Measurements from ENCODE around the gene RBM20.

The RBM20 gene

DNA sequence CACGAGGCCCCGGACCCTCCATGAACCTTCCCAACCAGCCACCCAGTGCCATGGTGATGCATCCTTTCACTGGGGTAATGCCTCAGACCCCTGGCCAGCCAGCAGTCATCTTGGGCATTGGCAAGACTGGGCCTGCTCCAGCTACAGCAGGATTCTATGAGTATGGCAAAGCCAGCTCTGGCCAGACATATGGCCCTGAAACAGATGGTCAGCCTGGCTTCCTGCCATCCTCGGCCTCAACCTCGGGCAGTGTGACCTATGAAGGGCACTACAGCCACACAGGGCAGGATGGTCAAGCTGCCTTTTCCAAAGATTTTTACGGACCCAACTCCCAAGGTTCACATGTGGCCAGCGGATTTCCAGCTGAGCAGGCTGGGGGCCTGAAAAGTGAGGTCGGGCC, 137.0 kb downstream of the RBM20 start:
- in situ Hi-C loops (cut with MboI; ENCODE audit: low sequenced_read_pairs), result no loop called here

DNA sequence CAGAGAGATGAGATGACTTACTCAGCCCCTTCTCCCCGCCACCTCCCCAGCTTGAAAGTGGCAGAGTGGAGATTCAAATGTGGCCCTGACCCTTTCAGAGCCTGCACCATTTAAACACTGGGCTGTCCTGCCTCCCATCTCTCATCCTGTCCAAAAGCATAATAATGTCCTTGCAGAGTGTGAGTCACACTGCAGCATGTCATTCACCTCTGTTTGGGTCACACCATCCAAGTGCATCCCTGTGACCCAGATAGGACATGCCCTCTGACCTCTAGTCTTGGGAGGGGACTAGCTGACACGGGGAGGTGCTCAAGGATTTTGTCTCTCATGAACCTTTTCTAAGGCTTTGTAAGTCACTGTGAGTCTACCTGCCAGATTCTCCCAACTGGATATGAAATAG, 138.5 kb downstream of the RBM20 start:
- in situ Hi-C loops (cut with MboI; ENCODE audit: low sequenced_read_pairs), result no loop called here

DNA sequence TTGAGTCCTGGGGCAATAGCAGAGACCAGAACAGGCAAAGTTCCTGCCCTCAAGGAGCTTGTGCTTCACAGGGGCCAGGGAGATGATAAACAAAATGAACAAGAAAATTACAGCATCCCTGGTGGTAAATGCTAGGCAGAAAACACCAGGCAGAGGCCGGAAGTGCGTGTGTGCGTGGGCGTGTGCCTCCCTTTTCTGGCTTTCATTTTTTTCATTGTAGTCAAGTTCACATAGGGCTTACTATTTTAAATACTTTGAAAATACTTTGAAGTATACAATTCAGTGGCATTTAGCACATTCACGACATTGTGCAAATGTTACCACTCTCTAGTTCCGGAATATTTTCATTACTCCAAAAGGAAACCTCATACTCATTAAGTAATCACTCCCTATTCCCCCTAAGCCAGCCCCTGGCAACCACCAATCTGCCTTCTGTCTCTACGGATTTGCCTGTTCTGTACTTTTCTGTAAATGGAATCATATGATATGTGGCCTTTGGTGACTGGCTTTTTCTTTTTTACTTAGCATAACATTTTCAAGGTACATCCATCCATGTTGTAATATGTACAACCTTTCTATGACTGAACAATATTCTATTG, 139.5 kb downstream of the RBM20 start:
- in situ Hi-C loops (cut with MboI; ENCODE audit: low sequenced_read_pairs), result no loop called here

DNA sequence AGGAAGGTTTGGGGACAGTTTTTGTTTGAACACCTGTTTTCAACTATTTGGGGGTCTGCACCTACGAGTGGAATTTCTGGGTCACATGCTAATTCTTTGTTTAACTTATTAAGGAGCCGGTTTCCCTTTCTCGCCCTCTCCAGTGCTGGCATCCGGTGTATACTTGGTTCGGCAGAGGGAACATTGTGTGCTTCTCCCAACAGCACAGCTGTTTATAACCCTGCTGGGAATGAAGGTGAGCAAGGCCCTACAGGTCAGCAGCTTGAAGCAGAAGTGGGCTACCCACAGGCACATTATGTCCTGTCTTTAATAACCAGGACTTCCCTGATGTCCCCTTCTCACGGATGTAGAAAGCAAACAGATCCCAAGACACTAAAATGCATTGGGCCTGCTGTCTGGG, 140.1 kb downstream of the RBM20 start:
- in situ Hi-C loops (cut with MboI; ENCODE audit: low sequenced_read_pairs), result no loop called here

DNA sequence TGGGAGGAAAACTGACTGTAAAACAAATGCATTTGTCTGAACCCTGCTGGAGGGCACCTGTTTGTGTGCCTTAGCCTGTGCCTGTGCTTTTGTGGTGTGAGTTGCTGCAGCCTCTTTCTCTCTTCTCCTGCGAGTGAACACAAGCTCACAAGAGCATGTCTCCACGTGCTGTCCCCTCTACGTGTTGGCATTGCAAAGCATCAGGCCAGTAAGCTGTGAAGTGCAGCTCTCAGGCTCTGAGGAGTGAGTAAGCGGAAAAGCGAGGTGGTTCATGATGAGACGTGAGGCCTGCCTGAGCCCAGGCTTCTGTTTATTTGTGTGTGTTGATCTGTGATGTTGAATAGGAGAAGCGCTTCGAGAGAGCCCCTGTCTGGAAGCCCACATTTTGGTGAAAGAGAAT, 142.0 kb downstream of the RBM20 start:
- in situ Hi-C loops (cut with MboI; ENCODE audit: low sequenced_read_pairs), result no loop called here

DNA sequence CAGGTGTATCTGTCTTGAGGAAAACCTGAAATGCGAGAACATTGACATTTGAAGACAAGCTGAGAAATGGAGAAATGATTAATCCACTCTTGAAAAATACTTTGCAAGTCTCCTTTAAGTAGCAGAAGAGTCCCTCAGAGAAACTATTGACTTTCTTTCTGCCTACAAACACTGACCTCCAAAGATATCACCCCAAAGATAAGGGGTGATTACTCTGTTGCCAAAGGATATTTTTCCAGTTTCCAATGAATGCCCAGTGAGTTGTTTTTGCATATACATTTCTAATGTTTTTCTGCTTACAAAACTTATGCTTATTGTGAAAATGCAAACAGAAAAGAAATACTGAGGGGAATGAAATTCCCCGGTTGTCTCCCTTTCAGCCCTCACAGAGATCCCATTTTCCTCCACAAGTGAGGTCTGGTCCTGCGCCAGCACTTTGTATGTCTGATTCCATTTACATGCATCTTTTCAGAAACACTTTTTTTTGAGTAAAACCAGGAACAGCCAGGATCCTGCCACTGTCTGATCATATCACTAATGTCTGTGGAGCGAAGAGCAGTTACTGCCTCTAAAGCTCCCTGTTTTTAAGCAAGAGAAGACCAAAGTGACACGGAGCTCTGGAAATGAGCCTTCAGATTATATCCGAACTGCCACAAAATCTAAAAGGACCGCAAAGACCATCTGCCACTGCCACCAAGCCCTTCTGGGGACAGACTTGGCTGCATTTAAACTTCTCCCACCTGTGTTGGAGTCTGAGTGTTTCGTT, 144.7 kb downstream of the RBM20 start:
- in situ Hi-C loops (cut with MboI; ENCODE audit: low sequenced_read_pairs), result no loop called here

DNA sequence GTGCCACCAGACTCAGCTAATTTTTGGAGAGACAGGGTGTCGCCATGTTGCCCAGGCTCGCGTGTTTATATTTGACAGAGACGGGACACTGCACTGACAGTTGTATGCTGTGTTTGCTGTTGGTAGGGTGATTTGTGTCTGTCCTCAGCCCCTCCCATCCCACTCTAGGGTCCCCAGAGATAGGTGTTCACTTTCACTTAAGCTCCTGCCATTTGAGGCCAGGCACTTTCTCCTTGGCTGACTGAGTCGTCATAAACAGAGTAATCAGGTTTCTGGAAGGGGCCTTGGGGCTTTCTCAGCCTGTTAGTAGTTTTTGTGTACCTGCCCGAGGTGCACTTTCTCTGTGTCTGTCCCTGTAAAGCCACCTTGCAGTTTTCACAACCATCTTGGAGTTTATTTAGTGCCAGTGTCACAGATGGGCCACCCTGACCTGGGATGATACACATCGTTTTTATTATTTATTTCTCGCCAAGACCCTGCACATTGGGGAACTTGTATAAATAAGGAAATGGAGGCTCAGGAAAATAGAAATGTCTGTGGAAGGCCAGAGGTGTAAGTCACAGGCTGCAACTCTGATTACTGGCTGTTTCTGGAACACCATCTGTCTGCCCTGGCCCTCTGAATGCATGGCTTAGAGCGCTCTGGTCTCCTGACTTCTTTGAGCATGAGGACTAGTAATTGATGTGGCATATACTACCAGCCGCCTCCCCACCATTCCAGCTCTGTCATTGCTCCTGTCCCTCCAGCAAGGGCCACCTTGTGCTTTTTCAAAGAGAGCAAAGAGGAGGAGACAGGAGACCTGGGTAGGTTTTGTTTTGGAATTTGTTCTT, 145.7 kb downstream of the RBM20 start:
- in situ Hi-C loops (cut with MboI; ENCODE audit: low sequenced_read_pairs), result no loop called here

DNA sequence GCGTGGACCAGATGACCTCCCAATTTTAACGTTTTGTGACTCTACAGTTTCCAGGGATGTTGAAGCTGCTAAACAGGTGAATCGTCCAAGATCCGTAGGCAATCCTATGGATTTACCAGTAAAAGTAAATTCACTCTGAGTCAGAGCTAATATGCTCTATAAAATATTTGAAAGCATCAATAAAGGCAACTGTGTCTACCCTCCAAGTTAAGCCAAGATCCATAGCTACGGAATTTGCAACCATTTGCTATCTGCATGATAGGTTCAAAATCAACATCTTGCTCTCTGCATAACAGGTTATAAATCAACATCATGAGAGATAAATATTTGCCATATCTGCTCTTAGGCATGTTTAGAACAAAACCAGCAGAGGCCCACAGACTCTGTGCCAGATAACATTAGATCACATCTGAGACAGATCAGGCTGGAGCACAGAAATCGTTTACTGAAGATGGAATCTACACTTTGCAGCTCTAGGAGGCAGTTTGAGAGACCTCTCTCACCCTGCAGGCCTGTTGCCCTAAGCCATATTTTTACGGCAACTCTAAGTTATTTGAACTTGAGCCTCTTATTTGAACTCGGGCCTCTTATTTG, 146.9 kb downstream of the RBM20 start:
- in situ Hi-C loops (cut with MboI; ENCODE audit: low sequenced_read_pairs), result no loop called here

DNA sequence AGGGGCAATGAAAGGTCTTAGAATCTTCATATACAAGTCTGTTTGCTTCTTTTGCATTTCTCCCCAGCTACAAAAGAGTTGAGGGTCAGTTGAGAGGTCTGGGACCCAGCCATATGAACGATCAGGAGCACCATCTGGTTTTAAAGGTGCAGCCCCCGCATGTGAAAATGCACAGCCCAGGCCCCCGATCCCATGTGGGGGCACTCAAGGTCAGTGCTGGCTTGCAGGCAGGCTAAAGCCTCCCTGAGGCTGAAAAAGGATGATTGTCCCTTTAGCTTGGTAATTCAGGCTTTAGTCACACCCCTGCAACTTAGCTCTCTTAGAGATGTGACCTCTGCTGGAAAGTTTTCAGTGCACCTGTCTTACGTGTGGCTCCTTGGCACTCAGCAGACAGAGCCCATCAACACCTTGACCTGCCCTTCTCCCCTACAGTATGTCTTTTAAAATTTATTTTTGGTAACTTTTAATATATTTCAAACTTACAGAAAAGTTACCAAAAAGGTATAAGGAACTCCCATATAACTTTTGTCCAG, 147.5 kb downstream of the RBM20 start:
- in situ Hi-C loops (cut with MboI; ENCODE audit: low sequenced_read_pairs), result no loop called here

DNA sequence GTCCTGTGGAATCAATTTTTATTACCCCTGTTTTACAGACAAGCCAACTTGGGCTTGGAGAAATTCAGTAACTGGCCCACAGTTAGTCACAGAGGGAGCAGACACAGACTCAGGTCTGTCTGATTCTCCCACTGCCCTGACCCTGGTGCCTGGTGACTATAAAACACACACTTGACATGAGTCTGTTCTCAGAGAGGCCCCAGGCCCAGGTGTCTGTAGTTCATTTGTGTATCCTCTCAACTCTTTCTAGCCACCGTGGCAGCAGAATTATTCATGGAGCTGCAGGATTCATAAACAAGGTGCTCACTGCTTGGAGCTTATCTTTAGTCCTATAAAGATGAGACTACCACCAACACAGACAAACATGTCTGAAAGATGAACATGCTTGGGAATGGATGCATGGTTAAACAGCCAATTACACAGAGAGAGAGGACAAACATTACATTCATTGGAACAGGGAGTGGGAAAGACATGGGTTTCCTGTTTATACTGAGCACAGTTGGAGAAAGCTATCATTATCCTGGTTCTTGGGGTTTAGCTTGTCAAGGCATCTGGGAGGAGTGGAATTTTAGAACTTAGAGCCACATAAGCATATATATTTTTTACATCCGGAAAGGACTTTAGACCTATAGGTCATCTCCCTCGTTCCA, 148.5 kb downstream of the RBM20 start:
- in situ Hi-C loops (cut with MboI; ENCODE audit: low sequenced_read_pairs), result no loop called here

DNA sequence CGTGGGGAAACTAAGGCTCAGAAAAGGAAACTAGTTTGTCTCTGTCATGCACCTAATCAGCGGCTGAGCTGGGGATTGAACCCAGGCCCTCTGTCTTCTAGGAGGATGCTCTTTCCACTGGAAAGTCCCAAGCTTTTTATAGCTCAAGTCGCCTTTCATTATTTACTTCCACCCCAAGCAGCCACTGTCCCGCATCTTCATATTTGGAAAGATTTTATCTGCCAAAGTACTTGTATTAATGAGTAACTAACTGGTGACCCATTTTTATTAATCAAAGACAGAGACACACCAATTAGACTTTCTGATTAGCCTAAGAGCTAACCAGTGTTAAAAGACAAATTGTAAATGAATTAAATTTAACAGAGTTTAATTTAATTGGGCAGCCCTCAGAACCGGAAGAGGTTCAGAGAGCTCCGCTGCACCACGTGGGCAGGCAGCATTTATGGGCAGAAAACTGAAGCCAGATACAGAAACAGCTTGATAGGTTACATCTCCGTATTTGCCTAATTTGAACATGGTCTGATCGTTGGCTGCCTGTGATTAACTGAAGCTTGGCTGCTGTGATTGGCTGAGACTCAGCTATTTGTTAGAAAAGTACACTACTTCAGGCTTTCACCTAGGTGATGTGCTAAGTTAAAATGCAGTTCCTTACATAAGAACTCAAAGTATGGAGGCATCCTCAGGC, 149.1 kb downstream of the RBM20 start:
- in situ Hi-C loops (cut with MboI; ENCODE audit: low sequenced_read_pairs), result no loop called here

DNA sequence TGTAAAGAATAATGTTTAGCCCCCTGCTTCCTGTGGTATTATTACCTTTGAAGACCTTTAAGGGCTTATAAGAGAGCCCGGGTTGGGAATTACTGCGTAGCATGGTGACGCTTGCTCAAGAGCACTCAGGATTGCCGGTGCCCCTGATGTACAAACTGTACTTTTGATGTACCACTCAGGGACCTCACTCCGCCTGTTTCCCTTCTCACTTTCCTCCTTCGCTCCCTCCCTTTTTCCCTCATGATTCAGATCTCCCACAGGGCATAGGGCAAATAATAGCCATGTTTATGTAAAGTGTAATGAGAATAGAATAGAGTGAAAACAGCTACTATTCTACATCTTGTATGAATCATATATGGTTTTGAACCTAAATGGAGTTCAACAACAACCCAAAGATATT, 149.8 kb downstream of the RBM20 start:
- in situ Hi-C loops (cut with MboI; ENCODE audit: low sequenced_read_pairs), result no loop called here

DNA sequence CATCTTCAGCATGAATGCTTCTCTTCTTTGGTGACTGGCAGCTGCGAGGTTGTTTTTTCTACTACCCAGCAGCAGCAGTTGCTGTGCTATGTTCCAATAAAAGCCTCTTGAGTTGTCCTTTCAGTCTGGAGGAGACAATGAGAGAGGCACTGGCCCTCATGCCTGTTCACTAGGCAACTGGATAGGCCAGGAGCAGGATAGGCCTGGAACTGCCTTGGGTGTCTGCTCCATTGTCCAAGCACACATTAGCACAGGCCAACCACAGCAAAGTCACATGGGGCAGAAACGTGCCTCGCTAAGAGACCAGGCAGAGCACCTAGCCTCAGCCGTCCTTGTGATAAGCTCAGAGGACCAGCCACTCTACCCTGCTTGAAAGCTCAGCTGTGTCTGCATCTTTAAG, 150.7 kb downstream of the RBM20 start:
- in situ Hi-C loops (cut with MboI; ENCODE audit: low sequenced_read_pairs), result no loop called here

DNA sequence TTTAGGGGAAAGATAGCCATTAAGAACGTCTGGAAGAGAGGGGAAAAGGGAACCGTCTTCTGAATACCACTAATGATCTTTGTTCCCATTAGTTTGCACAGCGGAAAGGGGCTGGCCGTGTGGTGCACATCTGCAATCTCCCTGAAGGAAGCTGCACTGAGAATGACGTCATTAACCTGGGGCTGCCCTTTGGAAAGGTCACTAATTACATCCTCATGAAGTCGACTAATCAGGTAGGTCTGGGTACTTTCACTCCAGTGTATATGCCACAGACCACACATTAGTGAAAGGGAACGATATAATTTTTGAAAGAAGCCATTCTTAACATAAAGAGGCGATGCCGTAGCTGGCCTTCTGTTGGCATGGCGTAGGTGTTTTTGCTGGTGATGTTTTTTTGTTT, 153.3 kb downstream of the RBM20 start:
- in situ Hi-C loops (cut with MboI; ENCODE audit: low sequenced_read_pairs), result no loop called here

DNA sequence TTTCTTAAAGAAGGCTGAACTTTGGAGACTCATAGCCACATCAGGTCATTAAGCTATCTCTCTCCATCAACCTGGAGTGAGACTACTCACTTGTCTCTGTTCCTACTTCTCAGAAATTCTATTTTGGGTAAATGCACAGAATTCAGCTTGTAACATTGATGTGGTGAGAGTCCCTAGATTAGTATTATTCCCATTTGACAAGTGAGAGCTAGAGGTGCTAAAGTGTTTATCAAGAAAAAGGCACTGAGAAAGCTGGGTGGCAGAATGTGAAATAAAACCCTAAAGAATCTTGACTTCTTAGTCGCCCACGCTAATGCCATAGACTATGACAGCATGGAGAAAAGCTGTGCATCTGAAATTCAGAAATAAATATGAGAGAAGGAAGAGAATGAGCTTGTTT, 154.2 kb downstream of the RBM20 start:
- in situ Hi-C loops (cut with MboI; ENCODE audit: low sequenced_read_pairs), result no loop called here

DNA sequence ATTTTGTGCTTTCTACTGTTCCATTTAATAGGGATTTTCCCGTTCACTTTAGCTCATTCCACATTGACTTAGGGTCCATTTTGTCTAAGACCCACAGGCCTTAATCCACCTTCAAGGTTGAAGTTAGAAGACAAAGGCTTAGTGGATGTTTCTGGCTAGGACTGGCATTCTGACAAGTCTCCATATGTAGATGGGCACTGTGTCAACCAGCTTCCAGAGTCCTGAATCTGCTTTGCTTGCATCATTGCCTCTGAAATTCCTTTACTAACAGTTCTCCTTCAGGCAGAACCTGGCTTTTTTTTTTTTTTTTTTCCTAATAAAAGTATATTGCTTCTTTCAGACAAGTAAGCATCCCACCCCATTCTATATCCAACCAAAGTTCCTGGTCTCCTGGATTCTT, 158.0 kb downstream of the RBM20 start:
- in situ Hi-C loops (cut with MboI; ENCODE audit: low sequenced_read_pairs), result loop anchor here (10.0 kb wide), 1 partner anchor 103 kb away; no protein-coding TSS in a partner anchor

DNA sequence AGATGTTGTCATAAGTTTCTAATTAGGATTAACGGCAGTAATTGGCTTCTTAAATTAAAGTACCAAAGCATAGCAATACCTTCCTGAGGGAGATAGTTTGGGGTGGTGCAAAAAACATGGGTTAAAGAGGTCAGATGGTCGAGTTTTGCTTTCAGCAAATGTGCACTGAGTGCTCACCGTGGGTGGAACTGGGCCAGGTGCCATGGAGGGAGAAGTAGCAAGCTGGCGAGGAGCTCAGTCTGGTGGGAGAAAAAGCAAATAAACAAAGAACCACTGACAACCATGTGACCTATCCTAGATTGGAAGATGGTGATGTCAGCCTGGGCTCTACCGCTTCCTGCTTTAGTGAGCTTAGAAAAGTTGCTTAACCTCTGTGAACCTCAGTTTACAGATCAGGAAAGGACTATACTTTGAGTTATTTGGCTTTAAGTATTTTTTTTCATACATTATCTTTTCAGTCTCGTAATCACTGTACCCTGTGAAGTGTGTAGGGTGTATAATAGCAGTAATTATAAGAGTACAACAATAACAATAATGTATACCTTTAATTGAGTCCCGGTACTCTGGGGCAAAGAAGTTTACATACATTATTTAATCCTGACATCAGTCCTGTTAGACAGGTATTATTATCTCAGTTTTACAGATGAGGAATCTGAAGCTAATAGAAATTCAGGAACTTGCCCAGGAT, 158.6 kb downstream of the RBM20 start:
- in situ Hi-C loops (cut with MboI; ENCODE audit: low sequenced_read_pairs), result loop anchor here (10.0 kb wide), 1 partner anchor 102 kb away; no protein-coding TSS in a partner anchor

DNA sequence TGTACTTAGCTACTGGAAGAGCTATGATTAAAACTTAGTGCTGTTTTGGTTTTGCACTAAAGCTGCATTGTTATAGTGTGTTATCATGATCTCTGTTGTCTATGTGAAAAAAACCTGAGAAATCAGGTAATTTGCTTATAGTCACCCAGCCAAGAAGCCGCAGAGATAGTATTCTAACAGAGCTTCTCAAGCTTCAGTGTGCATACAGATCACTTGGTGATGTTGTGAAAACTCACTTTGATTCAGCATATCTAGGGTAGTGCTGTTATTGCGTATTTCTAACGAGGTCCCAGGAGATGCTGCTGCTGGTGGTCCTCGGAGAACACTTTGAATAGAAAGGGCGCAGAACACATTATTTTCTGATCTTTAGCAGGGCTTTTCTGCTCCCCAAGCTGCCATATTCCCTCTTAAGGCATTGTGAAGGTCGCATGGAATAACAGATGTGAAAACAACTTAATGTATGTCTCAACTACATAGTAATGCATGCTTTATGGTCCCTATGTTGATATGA, 159.2 kb downstream of the RBM20 start:
- in situ Hi-C loops (cut with MboI; ENCODE audit: low sequenced_read_pairs), result loop anchor here (10.0 kb wide), 1 partner anchor 102 kb away; no protein-coding TSS in a partner anchor

DNA sequence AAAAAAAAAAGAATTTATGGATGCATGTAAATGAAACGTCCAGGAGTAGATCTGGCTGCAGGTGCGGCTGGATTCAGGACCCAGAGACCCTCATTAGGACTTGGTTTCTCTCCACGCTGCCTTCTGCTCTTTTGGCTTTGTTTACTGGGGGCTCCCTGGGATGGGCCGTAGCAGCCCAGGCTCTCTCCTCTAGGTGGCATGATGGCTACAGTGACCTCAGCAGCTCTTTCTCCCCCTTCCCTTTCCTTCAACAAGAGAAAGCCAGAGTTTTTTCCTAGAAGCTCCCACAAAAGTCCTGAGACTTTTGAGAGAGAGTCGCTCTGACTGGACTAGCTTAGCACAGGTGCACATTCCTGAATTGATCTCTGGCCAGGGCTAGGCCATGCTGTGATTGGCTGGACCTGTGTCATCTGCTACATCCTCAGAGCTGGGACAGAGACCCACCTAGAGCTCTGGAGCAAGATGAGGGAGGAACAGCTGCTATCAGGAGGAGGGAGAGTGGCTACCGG, 159.7 kb downstream of the RBM20 start:
- in situ Hi-C loops (cut with MboI; ENCODE audit: low sequenced_read_pairs), result loop anchor here (10.0 kb wide), 1 partner anchor 101 kb away; no protein-coding TSS in a partner anchor

Data from HL-60/S4 (cell line).